Activated T-cell treated with anti-CD3 and anti-CD28 coated beads, Interleukin-2, amount 50 U/mL, for 48 hours (primary cell): Measurements from ENCODE around the gene NDUFA5.
"Not testable (repeated sequence)": the region's sequence is repeated elsewhere in the genome, so short reads cannot be mapped to it uniquely, and the experiment has no call there.

ENCODE experiments used
- DNase-seq, 2 experiments: peaks; one replicate each; pipeline ENCODE4 v3.0.0-alpha.2; 2020

NDUFA5 gene

GRCh38 chr7:123555484-123555883 lies 2.1 kb downstream of the NDUFA5 start:
- DNase-seq: no peak

- DNase-seq: no peak
Observed at GRCh38 chr7:123553159-123553558, 4.5 kb downstream of the NDUFA5 start.

- no peak for DNase-seq
Observed at GRCh38 chr7:123552641-123553040, 5.0 kb downstream of the NDUFA5 start.

GRCh38 chr7:123552134-123552533 lies 5.5 kb downstream of the NDUFA5 start:
- not testable (repeated sequence) for DNase-seq

- DNase-seq: no peak
Observed at GRCh38 chr7:123548406-123548805, 9.2 kb downstream of the NDUFA5 start.

- no peak for DNase-seq
Observed at GRCh38 chr7:123539871-123540270, 17.7 kb downstream of the NDUFA5 start.

GRCh38 chr7:123538897-123539296 lies 18.7 kb downstream of the NDUFA5 start:
- DNase-seq: no peak

- DNase-seq: no peak
Observed at GRCh38 chr7:123538189-123538714, 19.4 kb downstream of the NDUFA5 start.

- no peak for DNase-seq
Observed at GRCh38 chr7:123537026-123537642, 20.5 kb downstream of the NDUFA5 start.

GRCh38 chr7:123535517-123535916 lies 22.1 kb downstream of the NDUFA5 start:
- DNase-seq: no peak

GRCh38 chr7:123534383-123535260 lies 23.0 kb downstream of the NDUFA5 start, which contains the start of gene IQUB:
TSS of gene IQUB (minus strand) at chr7:123534595. CDS start at chr7:123512340, 22,255 bp downstream.
- peak; percentile 95 to 96 for DNase-seq

- DNase-seq: no peak
Observed at GRCh38 chr7:123533929-123534382, 23.7 kb downstream of the NDUFA5 start.

- no peak for DNase-seq
Observed at GRCh38 chr7:123533553-123533917, 24.1 kb downstream of the NDUFA5 start.

- DNase-seq: peak; percentile 39 to 59
Observed at GRCh38 chr7:123532788-123533552, 24.6 kb downstream of the NDUFA5 start.

GRCh38 chr7:123532343-123532742 lies 25.3 kb downstream of the NDUFA5 start:
- not testable (repeated sequence) for DNase-seq

GRCh38 chr7:123530035-123530591 lies 27.5 kb downstream of the NDUFA5 start:
- DNase-seq: not testable (repeated sequence)

- DNase-seq: no peak
Observed at GRCh38 chr7:123528265-123528664, 29.4 kb downstream of the NDUFA5 start.

GRCh38 chr7:123527712-123528225 lies 29.8 kb downstream of the NDUFA5 start:
- DNase-seq: not testable (repeated sequence)

GRCh38 chr7:123526533-123526932 lies 31.1 kb downstream of the NDUFA5 start:
- DNase-seq: not testable (repeated sequence)

GRCh38 chr7:123522066-123522465 lies 35.6 kb downstream of the NDUFA5 start:
- no peak for DNase-seq

- no peak for DNase-seq
Observed at GRCh38 chr7:123505221-123505620, 52.4 kb downstream of the NDUFA5 start.

- DNase-seq: no peak
Observed at GRCh38 chr7:123502201-123502600, 55.4 kb downstream of the NDUFA5 start.
